Measurements from ENCODE around the gene BMP8A. TPM values are rescaled to one million over a fixed set of nuclear protein-coding genes. Genes with fewer than 3 reads are reported as not detected.

Gene BMP8A
- total and polyA plus RNA-seq, 10 of the 15 experiments (the other 5 are each of a cell fraction or from before 2014, with no cell fraction given): not detected

- TF ChIP-seq, protein P1, sequence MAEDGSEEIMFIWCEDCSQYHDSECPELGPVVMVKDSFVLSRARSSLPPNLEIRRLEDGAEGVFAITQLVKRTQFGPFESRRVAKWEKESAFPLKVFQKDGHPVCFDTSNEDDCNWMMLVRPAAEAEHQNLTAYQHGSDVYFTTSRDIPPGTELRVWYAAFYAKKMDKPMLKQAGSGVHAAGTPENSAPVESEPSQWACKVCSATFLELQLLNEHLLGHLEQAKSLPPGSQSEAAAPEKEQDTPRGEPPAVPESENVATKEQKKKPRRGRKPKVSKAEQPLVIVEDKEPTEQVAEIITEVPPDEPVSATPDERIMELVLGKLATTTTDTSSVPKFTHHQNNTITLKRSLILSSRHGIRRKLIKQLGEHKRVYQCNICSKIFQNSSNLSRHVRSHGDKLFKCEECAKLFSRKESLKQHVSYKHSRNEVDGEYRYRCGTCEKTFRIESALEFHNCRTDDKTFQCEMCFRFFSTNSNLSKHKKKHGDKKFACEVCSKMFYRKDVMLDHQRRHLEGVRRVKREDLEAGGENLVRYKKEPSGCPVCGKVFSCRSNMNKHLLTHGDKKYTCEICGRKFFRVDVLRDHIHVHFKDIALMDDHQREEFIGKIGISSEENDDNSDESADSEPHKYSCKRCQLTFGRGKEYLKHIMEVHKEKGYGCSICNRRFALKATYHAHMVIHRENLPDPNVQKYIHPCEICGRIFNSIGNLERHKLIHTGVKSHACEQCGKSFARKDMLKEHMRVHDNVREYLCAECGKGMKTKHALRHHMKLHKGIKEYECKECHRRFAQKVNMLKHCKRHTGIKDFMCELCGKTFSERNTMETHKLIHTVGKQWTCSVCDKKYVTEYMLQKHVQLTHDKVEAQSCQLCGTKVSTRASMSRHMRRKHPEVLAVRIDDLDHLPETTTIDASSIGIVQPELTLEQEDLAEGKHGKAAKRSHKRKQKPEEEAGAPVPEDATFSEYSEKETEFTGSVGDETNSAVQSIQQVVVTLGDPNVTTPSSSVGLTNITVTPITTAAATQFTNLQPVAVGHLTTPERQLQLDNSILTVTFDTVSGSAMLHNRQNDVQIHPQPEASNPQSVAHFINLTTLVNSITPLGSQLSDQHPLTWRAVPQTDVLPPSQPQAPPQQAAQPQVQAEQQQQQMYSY (CRISPR knock-in tag; IDR thresholded peaks at IDR 0.05): no peak
- TF ChIP-seq CHD4 (IDR thresholded peaks at IDR 0.05) (no peak), RAD51 (IDR thresholded peaks at IDR 0.05) (no peak), ETV6 (conservative IDR thresholded peaks at IDR 0.05 in 1 of 2, IDR thresholded peaks at IDR 0.05 in 1 of 2; ENCODE audit: borderline replicate concordance in 1 of 2, low read depth in 1 of 2) (no peak)
- TF ChIP-seq, protein P2, sequence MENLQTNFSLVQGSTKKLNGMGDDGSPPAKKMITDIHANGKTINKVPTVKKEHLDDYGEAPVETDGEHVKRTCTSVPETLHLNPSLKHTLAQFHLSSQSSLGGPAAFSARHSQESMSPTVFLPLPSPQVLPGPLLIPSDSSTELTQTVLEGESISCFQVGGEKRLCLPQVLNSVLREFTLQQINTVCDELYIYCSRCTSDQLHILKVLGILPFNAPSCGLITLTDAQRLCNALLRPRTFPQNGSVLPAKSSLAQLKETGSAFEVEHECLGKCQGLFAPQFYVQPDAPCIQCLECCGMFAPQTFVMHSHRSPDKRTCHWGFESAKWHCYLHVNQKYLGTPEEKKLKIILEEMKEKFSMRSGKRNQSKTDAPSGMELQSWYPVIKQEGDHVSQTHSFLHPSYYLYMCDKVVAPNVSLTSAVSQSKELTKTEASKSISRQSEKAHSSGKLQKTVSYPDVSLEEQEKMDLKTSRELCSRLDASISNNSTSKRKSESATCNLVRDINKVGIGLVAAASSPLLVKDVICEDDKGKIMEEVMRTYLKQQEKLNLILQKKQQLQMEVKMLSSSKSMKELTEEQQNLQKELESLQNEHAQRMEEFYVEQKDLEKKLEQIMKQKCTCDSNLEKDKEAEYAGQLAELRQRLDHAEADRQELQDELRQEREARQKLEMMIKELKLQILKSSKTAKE (IDR thresholded peaks at IDR 0.05; ENCODE audit: low read depth, poor library complexity, severe bottlenecking): no peak
Measured at GRCh38 chr1:39481289-39481688, 10.1 kb upstream of the BMP8A start (continued).

GRCh38 chr1:39483276-39483675 lies 8.2 kb upstream of the BMP8A start:
- Histone ChIP-seq H3K79me2 (ENCODE audit: control insufficient read depth, insufficient read depth, low read length) (no peaks in the 10 kb centered on the region), H3K9me3 (replicated peaks; ENCODE audit: control insufficient read depth, insufficient read depth, low read length) (no peaks in the 10 kb centered on the region), H2AFZ (ENCODE audit: control insufficient read depth, low read depth, low read length) (no peak overlapping the region), H3K27me3 (replicated peaks in 1 of 2; ENCODE audit: control insufficient read depth in 2 of 2, insufficient read depth in 2 of 2, low read length in 1 of 2) (no peaks in the 10 kb centered on the region), H3K36me3 (ENCODE audit: control insufficient read depth in 2 of 2, insufficient read depth in 2 of 2, low read length in 1 of 2) (peaks cover 5 to 47% of the 10 kb centered on the region in 2 experiments), H3K27ac (ENCODE audit: control insufficient read depth, insufficient read depth) (no peak overlapping the region), H3K4me2 (ENCODE audit: control insufficient read depth, insufficient read depth) (no peak overlapping the region), H3K9ac (ENCODE audit: control insufficient read depth, insufficient read depth, low read length) (no peak overlapping the region), H4K20me1 (ENCODE audit: control insufficient read depth, insufficient read depth) (no peaks in the 10 kb centered on the region), H3K4me3 (no peak overlapping the region), H3K4me1 (ENCODE audit: control insufficient read depth, insufficient read depth, low read length) (no peaks in the 10 kb centered on the region)
- intact Hi-C loops (cut with micrococcal nuclease; ENCODE audit: unreplicated experiment) (no loop called here), in situ Hi-C loops (cut with MboI) (no loop called here)
- WGBS (ENCODE audit: insufficient coverage, insufficient replicate concordance, low lambda C conversion rate, missing lambda C conversion rate): 41% methylated on average over 1 of the region's 1 CpG
- ChIA-PET SMC1A (ENCODE audit: uncharacterized antibody, unreplicated experiment) (no interaction called here), CTCF (no interaction called here), RAD21 (ENCODE audit: unreplicated experiment) (no interaction called here), POLR2A (no interaction called here)
- no TSS peak for BruUV-seq (replicated peaks)
- TF ChIP-seq ZBTB40 (IDR thresholded peaks at IDR 0.05; ENCODE audit: borderline replicate concordance): no peak
- no peak for TF ChIP-seq BCL11A (IDR thresholded peaks at IDR 0.05; ENCODE audit: low read depth, low read length)
- no peak for TF ChIP-seq JUND (IDR thresholded peaks at IDR 0.05; ENCODE audit: low read depth, low read length)
- TF ChIP-seq E2F8 (IDR thresholded peaks at IDR 0.05; ENCODE audit: low read depth, partially characterized antibody): no peak
- FAIRE-seq: no peak
- DNase-seq (ENCODE audit: low read depth, low spot score): no peak
- no peak for ATAC-seq

Data from GM12878 (cell line).